Epithelial cell of proximal tubule (primary cell): ENCODE data around the gene AGL. TPM values are rescaled to one million over a fixed set of nuclear protein-coding genes. Genes with fewer than 3 reads are reported as not detected.

Source experiments
- DNase-seq: peaks from one replicate; pipeline ENCODE4 v3.0.0-alpha.2; 2011; ENCODE audit warnings: low read depth
- H3K4me3 ChIP-seq: 2 replicates; pipeline ENCODE4 v1.5.1; 2011; ENCODE audit warnings: low read depth, mild to moderate bottlenecking, low read length
- CTCF ChIP-seq: conservative IDR thresholded peaks from 2 replicates; pipeline ENCODE4 v1.5.1; 2012; ENCODE audit warnings: low read depth, mild to moderate bottlenecking, low read length
- total RNA-seq: library from RNA; depleted of rRNA; stranded (reverse); fragments of >200 nt; gene quantifications from 2 replicates; pipeline ENCODE4 v1.2.3, GENCODE V29; 2015

Gene AGL
- total RNA-seq, 1 donor from 2014 or later, result 9.1 TPM

- no peak for DNase-seq
- H3K4me3 ChIP-seq, result no peak overlapping the region
- TF ChIP-seq CTCF, result no peak
Observed at GRCh38 chr1:99906535-99906934, 56.4 kb downstream of the AGL start.

GRCh38 chr1:99917214-99917613, 67.1 kb downstream of the AGL start:
- H3K4me3 ChIP-seq, result no peak overlapping the region
- no peak for TF ChIP-seq CTCF
- DNase-seq, result no peak

- H3K4me3 ChIP-seq, result no peak overlapping the region
- no peak for DNase-seq
- TF ChIP-seq CTCF, result no peak
Observed at GRCh38 chr1:99919220-99919619, 69.1 kb downstream of the AGL start.

- H3K4me3 ChIP-seq, result no peak overlapping the region
- no peak for DNase-seq
- no peak for TF ChIP-seq CTCF
Observed at GRCh38 chr1:99934801-99935200, 84.6 kb downstream of the AGL start.

- H3K4me3 ChIP-seq, result no peak overlapping the region
- DNase-seq, result no peak
- TF ChIP-seq CTCF, result no peak
Observed at GRCh38 chr1:99935534-99935933, 85.4 kb downstream of the AGL start.

GRCh38 chr1:99936071-99936470, 85.9 kb downstream of the AGL start:
- no peak for TF ChIP-seq CTCF
- no peak overlapping the region for H3K4me3 ChIP-seq
- DNase-seq, result no peak

- DNase-seq, result no peak
- no peak overlapping the region for H3K4me3 ChIP-seq
- TF ChIP-seq CTCF, result no peak
Observed at GRCh38 chr1:99942723-99943122, 92.6 kb downstream of the AGL start.
